ENCODE results near the gene FOXP1. TPM values are rescaled to one million over a fixed set of nuclear protein-coding genes. Genes with fewer than 3 reads are reported as not detected.
A peak's percentile ranks its signal among the peaks of the same experiment; 100 is the strongest.

The FOXP1 gene
- total RNA-seq, 4 donors from 2014 or later = 103 to 173 (median 140) TPM

- Histone ChIP-seq H3K9me3 (no peaks in the 10 kb centered on the region), H3K4me3 (no peak overlapping the region), H3K27me3 (no peaks in the 10 kb centered on the region), H3K36me3 (no peaks in the 10 kb centered on the region), H3K27ac (peak overlapping the region in 1 of 4 donors; percentile 8), H3K4me1 (peaks cover 0 to 7% (median 3%) of the 10 kb centered on the region in 4 donors)
- DNase-seq = no peak
- TF ChIP-seq, protein P1, sequence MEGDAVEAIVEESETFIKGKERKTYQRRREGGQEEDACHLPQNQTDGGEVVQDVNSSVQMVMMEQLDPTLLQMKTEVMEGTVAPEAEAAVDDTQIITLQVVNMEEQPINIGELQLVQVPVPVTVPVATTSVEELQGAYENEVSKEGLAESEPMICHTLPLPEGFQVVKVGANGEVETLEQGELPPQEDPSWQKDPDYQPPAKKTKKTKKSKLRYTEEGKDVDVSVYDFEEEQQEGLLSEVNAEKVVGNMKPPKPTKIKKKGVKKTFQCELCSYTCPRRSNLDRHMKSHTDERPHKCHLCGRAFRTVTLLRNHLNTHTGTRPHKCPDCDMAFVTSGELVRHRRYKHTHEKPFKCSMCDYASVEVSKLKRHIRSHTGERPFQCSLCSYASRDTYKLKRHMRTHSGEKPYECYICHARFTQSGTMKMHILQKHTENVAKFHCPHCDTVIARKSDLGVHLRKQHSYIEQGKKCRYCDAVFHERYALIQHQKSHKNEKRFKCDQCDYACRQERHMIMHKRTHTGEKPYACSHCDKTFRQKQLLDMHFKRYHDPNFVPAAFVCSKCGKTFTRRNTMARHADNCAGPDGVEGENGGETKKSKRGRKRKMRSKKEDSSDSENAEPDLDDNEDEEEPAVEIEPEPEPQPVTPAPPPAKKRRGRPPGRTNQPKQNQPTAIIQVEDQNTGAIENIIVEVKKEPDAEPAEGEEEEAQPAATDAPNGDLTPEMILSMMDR (IDR thresholded peaks at IDR 0.05) = no peak
- TF ChIP-seq POLR2A (IDR thresholded peaks at IDR 0.05) = no peak
These were observed 227.7 kb downstream of the FOXP1 start for GRCh38 chr3:71355862-71356261.

DNA sequence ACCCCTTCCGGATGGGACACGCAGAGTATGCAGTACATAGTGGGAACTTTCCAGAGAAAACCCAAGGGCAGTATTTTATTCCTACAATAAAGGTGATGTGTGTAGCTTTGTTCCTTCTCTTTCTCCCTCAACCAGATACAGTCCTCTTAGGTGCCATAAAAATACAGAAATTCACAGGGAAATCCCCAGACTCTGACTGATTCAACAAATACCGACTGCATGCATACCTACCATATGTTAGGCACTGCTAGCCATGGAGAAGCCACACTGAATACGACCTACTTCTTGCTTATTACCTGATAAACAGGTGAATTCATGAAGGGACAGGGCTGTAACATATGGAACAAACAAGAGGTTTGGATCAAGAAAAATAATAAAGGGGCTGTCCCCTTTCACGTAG, 228.5 kb downstream of the FOXP1 start:
- no peak for DNase-seq
- no peak for TF ChIP-seq POLR2A (IDR thresholded peaks at IDR 0.05)
- TF ChIP-seq, protein P1 (IDR thresholded peaks at IDR 0.05) = no peak
- H3K4me1 ChIP-seq = peaks cover 0 to 4% (median 0%) of the 10 kb centered on the region in 4 donors
- H3K9me3 ChIP-seq = no peaks in the 10 kb centered on the region
- H3K4me3 ChIP-seq = no peak overlapping the region
- no peaks in the 10 kb centered on the region for H3K36me3 ChIP-seq
- no peak overlapping the region for H3K27ac ChIP-seq
- H3K27me3 ChIP-seq = no peaks in the 10 kb centered on the region

- no peak for DNase-seq
- TF ChIP-seq, protein P1 (IDR thresholded peaks at IDR 0.05) = no peak
- no peak for TF ChIP-seq POLR2A (IDR thresholded peaks at IDR 0.05)
- no peaks in the 10 kb centered on the region for H3K9me3 ChIP-seq
- H3K4me1 ChIP-seq = no peaks in the 10 kb centered on the region
- no peak overlapping the region for H3K4me3 ChIP-seq
- H3K27me3 ChIP-seq = no peaks in the 10 kb centered on the region
- no peaks in the 10 kb centered on the region for H3K36me3 ChIP-seq
- H3K27ac ChIP-seq = no peak overlapping the region
These were observed 232.0 kb downstream of the FOXP1 start for GRCh38 chr3:71351403-71352149.

DNA sequence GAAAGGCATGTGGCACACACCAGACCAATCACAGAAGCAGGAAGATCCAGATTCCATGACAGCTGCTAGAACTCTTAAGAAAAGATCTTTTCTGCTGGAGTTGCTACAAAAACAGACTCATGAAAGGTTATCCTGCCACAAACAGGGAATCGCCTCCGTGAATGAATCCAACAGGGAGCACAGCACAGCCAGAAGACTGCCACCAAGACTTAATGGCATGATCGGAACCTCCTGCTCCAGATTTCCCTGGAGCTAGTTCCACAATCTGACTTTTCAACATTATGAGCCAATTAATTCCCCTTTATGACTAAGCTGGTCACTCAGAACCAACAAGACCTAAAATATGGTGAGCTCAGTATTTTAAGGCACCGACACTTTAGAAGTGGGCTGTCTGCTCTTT, 232.5 kb downstream of the FOXP1 start:
- H3K27ac ChIP-seq = no peak overlapping the region
- no peaks in the 10 kb centered on the region for H3K9me3 ChIP-seq
- H3K36me3 ChIP-seq = no peaks in the 10 kb centered on the region
- DNase-seq = no peak
- H3K27me3 ChIP-seq = no peaks in the 10 kb centered on the region
- no peak for TF ChIP-seq POLR2A (IDR thresholded peaks at IDR 0.05)
- TF ChIP-seq, protein P1 (IDR thresholded peaks at IDR 0.05) = no peak
- H3K4me3 ChIP-seq = no peak overlapping the region
- H3K4me1 ChIP-seq = no peaks in the 10 kb centered on the region

DNA sequence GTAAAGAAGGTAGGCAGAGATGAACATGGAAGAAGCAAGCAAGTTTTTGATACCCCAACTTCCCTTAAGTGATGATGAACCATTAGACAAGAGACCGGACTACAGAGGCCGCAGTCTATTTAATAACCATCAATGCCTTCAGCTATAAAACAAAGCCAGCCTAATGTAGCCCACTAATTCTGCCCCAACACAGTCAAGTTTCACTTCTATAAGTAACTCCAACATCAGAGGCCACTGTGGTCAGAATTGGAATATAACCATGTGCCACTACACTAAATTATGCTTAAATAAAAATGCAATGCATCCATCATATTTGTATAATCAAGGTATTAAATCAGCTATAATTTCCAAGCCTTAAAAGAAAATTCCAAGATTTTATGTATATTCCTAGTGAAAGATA, 234.7 kb downstream of the FOXP1 start:
- H3K9me3 ChIP-seq = no peaks in the 10 kb centered on the region
- no peak for DNase-seq
- H3K27me3 ChIP-seq = no peaks in the 10 kb centered on the region
- H3K4me1 ChIP-seq = no peaks in the 10 kb centered on the region
- H3K4me3 ChIP-seq = no peak overlapping the region
- TF ChIP-seq, protein P1 (IDR thresholded peaks at IDR 0.05) = no peak
- no peak for TF ChIP-seq POLR2A (IDR thresholded peaks at IDR 0.05)
- H3K36me3 ChIP-seq = no peaks in the 10 kb centered on the region
- H3K27ac ChIP-seq = no peak overlapping the region
